ENCODE data around the gene ANXA11. TPM values are rescaled to one million over a fixed set of nuclear protein-coding genes. Genes with fewer than 3 reads are reported as not detected.

ANXA11 gene
- total RNA-seq, 2 donors from 2014 or later: 271 to 353 TPM

GRCh38 chr10:80118669-80119068 lies 86.7 kb downstream of the ANXA11 start:
- no peaks in the 10 kb centered on the region for H3K27me3 ChIP-seq
- H3K9me3 ChIP-seq: no peaks in the 10 kb centered on the region
- H3K36me3 ChIP-seq: no peaks in the 10 kb centered on the region
- H3K9ac ChIP-seq (ENCODE audit: low read depth in 2 of 2, low read length in 2 of 2): no peak overlapping the region
- no peak overlapping the region for H3K27ac ChIP-seq
- H3K4me1 ChIP-seq: no peaks in the 10 kb centered on the region
- no peak for TF ChIP-seq CTCF (IDR thresholded peaks at IDR 0.05)
- intact Hi-C loops (cut with DNase I): no loop called here
- DNase-seq: no peak
- H3K4me3 ChIP-seq: no peak overlapping the region

- H3K4me1 ChIP-seq: no peaks in the 10 kb centered on the region
- intact Hi-C loops (cut with DNase I): no loop called here
- no peak overlapping the region for H3K27ac ChIP-seq
- no peaks in the 10 kb centered on the region for H3K27me3 ChIP-seq
- H3K36me3 ChIP-seq: no peaks in the 10 kb centered on the region
- no peak overlapping the region for H3K9ac ChIP-seq (ENCODE audit: low read depth in 2 of 2, low read length in 2 of 2)
- no peak for DNase-seq
- TF ChIP-seq CTCF (IDR thresholded peaks at IDR 0.05): no peak
- no peaks in the 10 kb centered on the region for H3K9me3 ChIP-seq
- no peak overlapping the region for H3K4me3 ChIP-seq
These were observed 94.4 kb downstream of the ANXA11 start for GRCh38 chr10:80110986-80111385.

DNA sequence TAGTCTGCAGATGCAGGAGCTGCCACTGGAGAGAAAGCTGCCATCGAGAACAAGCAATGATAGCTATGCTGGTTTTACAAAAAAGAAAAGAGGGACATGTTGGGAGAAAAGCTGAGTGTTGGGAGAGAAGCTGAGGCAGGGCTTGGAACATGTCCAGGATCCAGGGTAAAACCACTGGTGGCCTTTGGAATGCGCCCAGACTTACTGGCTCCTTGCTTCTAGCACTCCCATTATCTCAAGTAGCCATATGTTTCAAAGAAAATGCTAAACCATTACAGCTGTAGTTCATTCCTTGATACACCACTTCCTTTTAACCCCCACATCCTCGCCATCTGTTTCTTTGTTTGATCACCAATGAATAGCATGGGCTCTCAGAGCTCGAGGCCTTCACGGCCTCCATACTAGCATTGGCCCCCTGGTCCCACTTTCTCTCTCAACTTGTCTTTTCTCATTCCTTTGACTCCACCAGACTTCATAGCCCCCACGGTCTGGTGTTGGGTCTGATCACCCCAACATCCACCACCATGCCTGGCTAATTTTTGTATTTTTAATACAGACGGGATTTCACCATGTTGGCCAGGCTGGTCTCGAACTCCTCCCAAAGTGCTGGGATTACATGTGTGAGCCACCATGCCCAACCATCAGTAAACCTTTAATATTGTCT lies 96.6 kb downstream of the ANXA11 start:
- no peaks in the 10 kb centered on the region for H3K4me1 ChIP-seq
- H3K4me3 ChIP-seq: no peak overlapping the region
- H3K36me3 ChIP-seq: no peaks in the 10 kb centered on the region
- no peaks in the 10 kb centered on the region for H3K9me3 ChIP-seq
- H3K9ac ChIP-seq (ENCODE audit: low read depth in 2 of 2, low read length in 2 of 2): no peak overlapping the region
- intact Hi-C loops (cut with DNase I): no loop called here
- DNase-seq: no peak
- H3K27ac ChIP-seq: no peak overlapping the region
- TF ChIP-seq CTCF (IDR thresholded peaks at IDR 0.05): no peak
- no peaks in the 10 kb centered on the region for H3K27me3 ChIP-seq

GRCh38 chr10:80104066-80104926 lies 101.0 kb downstream of the ANXA11 start:
- no peak overlapping the region for H3K9ac ChIP-seq (ENCODE audit: low read depth in 2 of 2, low read length in 2 of 2)
- DNase-seq: no peak
- no peak for TF ChIP-seq CTCF (IDR thresholded peaks at IDR 0.05)
- H3K27ac ChIP-seq: no peak overlapping the region
- no peaks in the 10 kb centered on the region for H3K9me3 ChIP-seq
- H3K4me1 ChIP-seq: no peaks in the 10 kb centered on the region
- H3K4me3 ChIP-seq: no peak overlapping the region
- H3K36me3 ChIP-seq: no peaks in the 10 kb centered on the region
- intact Hi-C loops (cut with DNase I): no loop called here
- H3K27me3 ChIP-seq: no peaks in the 10 kb centered on the region

Other genes with a start within 250 kb of the ANXA11 start
- gene TMEM254, start 126.9 kb downstream of the ANXA11 start, total RNA-seq: 10 to 100 TPM; 15.7 to 32.0 TPM
- 1 to 10 TPM; 3.9 to 6.0 TPM for gene PLAC9, start 72.8 kb downstream of the ANXA11 start, total RNA-seq
- gene MAT1A, start 84.1 kb upstream of the ANXA11 start, total RNA-seq: 1 to 10 TPM; 1.4 to 1.8 TPM
- not detected for gene DYDC1, start 151.2 kb upstream of the ANXA11 start, total RNA-seq
- gene DYDC2, start 151.2 kb upstream of the ANXA11 start, total RNA-seq: 1 to 10 TPM in 1 of 2 donors, not detected in 1; 1.5 TPM
- gene PRXL2A, start 203.0 kb upstream of the ANXA11 start, total RNA-seq: 100 to 1,000 TPM in 1 of 2 donors, 10 to 100 TPM in 1; 73.5 to 101 TPM
- 10 to 100 TPM; 83.5 to 91.7 TPM for gene TSPAN14, start 248.8 kb upstream of the ANXA11 start, total RNA-seq

All from colonic mucosa (tissue), 4 donors.